Trophoblast cell (in vitro differentiated cells and primary cell): ENCODE results near the gene GPR35. TPM values are rescaled to one million over a fixed set of nuclear protein-coding genes. Genes with fewer than 3 reads are reported as not detected.
A peak's percentile ranks its signal among the peaks of the same experiment; 100 is the strongest.

Experiments
- DNase-seq, 2 donors: peaks; one replicate each; pipeline ENCODE4 v3.0.0-alpha.2; 2016
- H2AFZ ChIP-seq: 2 replicates; pipeline ENCODE4 v1.6.1; 2013; ENCODE audit warnings: low read length, moderate library complexity, mild to moderate bottlenecking; ENCODE audit not compliant: insufficient read depth, poor library complexity
- H2AK5ac ChIP-seq: 2 replicates; pipeline ENCODE4 v1.6.1; 2013; ENCODE audit warnings: mild to moderate bottlenecking, low read length
- H2BK120ac ChIP-seq: 2 replicates; pipeline ENCODE4 v1.6.1; 2013; ENCODE audit warnings: low read length, mild to moderate bottlenecking, moderate library complexity; ENCODE audit not compliant: insufficient read depth, poor library complexity
- H2BK12ac ChIP-seq: 2 replicates; pipeline ENCODE4 v1.6.1; 2013; ENCODE audit warnings: mild to moderate bottlenecking, low read length, moderate library complexity
- H2BK5ac ChIP-seq: 2 replicates; pipeline ENCODE4 v1.6.1; 2013; ENCODE audit warnings: low read length, low read depth, moderate library complexity, mild to moderate bottlenecking; ENCODE audit not compliant: poor library complexity
- H3K14ac ChIP-seq: 2 replicates; pipeline ENCODE4 v1.6.1; 2013; ENCODE audit warnings: mild to moderate bottlenecking, low read length
- H3K18ac ChIP-seq: 2 replicates; pipeline ENCODE4 v1.6.1; 2013; ENCODE audit warnings: mild to moderate bottlenecking, low read length
- H3K23ac ChIP-seq: 2 replicates; pipeline ENCODE4 v1.6.1; 2013; ENCODE audit warnings: low read length
- H3K27ac ChIP-seq: 2 replicates; pipeline ENCODE4 v1.5.1; 2013; ENCODE audit warnings: low read depth, mild to moderate bottlenecking, inconsistent platforms, low read length, moderate library complexity
- H3K27me3 ChIP-seq: 2 replicates; pipeline ENCODE4 v1.6.1; 2013; ENCODE audit warnings: inconsistent platforms, mild to moderate bottlenecking, low read length, moderate library complexity; ENCODE audit not compliant: insufficient read depth
- H3K36me3 ChIP-seq, 2 experiments: 1 replicate in 1 of 2; 2 replicates in 1 of 2; pipeline ENCODE4 v1.6.1; 2013; ENCODE audit warnings: low read length in 2 of 2, mild to moderate bottlenecking in 2 of 2, moderate library complexity in 1 of 2; ENCODE audit not compliant: insufficient read depth in 2 of 2, control insufficient read depth in 1 of 2
- H3K4ac ChIP-seq: 2 replicates; pipeline ENCODE4 v1.6.1; 2013; ENCODE audit warnings: low read depth, mild to moderate bottlenecking, low read length, moderate library complexity
- H3K4me1 ChIP-seq, 2 experiments: 1 replicate in 1 of 2; 2 replicates in 1 of 2; pipeline ENCODE4 v1.6.1; 2013; ENCODE audit warnings: low read length in 2 of 2, mild to moderate bottlenecking in 2 of 2, moderate library complexity in 1 of 2; ENCODE audit not compliant: insufficient read depth in 2 of 2, control insufficient read depth in 1 of 2
- H3K4me2 ChIP-seq: 2 replicates; pipeline ENCODE4 v1.6.1; 2013; ENCODE audit warnings: inconsistent platforms, mild to moderate bottlenecking, low read length, moderate library complexity
- H3K4me3 ChIP-seq: 2 replicates; pipeline ENCODE4 v1.5.1; 2013; ENCODE audit warnings: mild to moderate bottlenecking, low read depth, low read length, inconsistent platforms
- H3K79me1 ChIP-seq: one replicate; pipeline ENCODE4 v1.6.1; 2013; ENCODE audit warnings: low read length
- H3K79me2 ChIP-seq: 2 replicates; pipeline ENCODE4 v1.6.1; 2013; ENCODE audit warnings: low read length, mild to moderate bottlenecking; ENCODE audit not compliant: control insufficient read depth, insufficient read depth, poor library complexity
- H3K9ac ChIP-seq: 2 replicates; pipeline ENCODE4 v1.6.1; 2013; ENCODE audit warnings: mild to moderate bottlenecking, low read length
- H3K9me3 ChIP-seq: 2 replicates; pipeline ENCODE4 v1.6.1; 2013; ENCODE audit warnings: low read depth, mild to moderate bottlenecking, control low read depth, inconsistent platforms, low read length; ENCODE audit not compliant: insufficient read depth
- H4K12ac ChIP-seq: 2 replicates; pipeline ENCODE4 v1.6.1; 2013; ENCODE audit warnings: low read depth, mild to moderate bottlenecking, low read length, moderate library complexity
- H4K8ac ChIP-seq: 2 replicates; pipeline ENCODE4 v1.6.1; 2013; ENCODE audit warnings: low read depth, mild to moderate bottlenecking, low read length, moderate library complexity
- H4K91ac ChIP-seq: one replicate; pipeline ENCODE4 v1.6.1; 2013; ENCODE audit warnings: low read depth, mild to moderate bottlenecking, low read length, moderate library complexity
- WGBS: extraction: QIAGEN DNeasy Blood & Tissue Kit; methylation state at CpG from one replicate; pipeline ENCODE4 v1.1.7; 2013; ENCODE audit warnings: missing lambda C conversion rate; ENCODE audit not compliant: insufficient read length, insufficient coverage; ENCODE audit errors: extremely low coverage; 5-methylcytosine and 5-hydroxymethylcytosine counted together
- polyA plus RNA-seq: library from polyadenylated mRNA; stranded (reverse); fragments of 200-250 nt; gene quantifications from 2 replicates; pipeline ENCODE4 v1.2.3, GENCODE V29; 2013

The GPR35 gene, protein sequence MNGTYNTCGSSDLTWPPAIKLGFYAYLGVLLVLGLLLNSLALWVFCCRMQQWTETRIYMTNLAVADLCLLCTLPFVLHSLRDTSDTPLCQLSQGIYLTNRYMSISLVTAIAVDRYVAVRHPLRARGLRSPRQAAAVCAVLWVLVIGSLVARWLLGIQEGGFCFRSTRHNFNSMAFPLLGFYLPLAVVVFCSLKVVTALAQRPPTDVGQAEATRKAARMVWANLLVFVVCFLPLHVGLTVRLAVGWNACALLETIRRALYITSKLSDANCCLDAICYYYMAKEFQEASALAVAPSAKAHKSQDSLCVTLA
- 0.68 and 0.96 TPM in 2 replicates for polyA plus RNA-seq

DNA sequence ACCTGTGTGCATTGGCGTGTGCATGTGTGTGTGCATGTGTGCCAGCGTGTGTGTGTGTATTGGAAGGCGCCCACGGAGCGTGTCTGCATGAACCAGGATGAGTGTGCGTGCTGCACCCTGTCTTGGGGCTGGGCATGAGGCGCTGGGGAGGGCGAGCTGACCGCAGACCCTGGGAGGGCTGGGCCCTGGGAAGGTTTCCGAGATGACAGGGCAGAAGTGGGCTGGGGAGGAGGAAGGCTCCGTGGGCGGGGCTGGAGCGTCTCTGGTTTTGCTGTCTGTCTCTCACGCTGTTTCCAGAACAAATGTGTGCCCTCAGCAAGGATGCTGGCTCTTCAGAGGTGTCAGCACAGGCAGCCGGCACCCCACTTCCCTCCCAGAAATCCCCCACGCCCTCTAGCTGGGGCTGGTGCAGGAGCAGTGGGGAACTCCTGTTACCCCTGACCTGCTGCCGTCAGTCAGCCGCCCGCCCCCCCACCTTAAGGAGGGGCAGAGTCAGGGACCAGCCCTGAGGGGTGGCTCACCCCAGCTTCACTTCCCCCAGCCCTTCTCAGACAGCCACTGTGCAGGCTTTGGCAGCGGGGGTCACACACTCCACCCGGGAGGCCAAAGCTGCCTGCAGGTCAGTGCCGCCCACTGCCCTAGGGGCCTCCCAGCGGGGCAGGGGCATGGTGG lies at the start of gene GPR35:
Gene GPR35, plus strand, starts transcription at position 531 of the 672 bp plus-strand sequence. CDS start 4,473 bp downstream, outside the sequence.
- Histone ChIP-seq H2BK5ac (no peak within 1 kb of the TSS), H4K12ac (no peak within 1 kb of the TSS), H3K18ac (no peak within 1 kb of the TSS), H3K23ac (no peak within 1 kb of the TSS), H4K8ac (no peak within 1 kb of the TSS), H3K4me3 (peak within 1 kb of the TSS; percentile 16), H4K91ac (no peak within 1 kb of the TSS), H3K9ac (no peak within 1 kb of the TSS), H3K27me3 (no peaks in the 10 kb centered on the region), H3K4me1 (no peaks in the 10 kb centered on the region), H3K36me3 (no peaks in the 10 kb centered on the region), H3K9me3 (peaks cover 13% of the 10 kb centered on the region), H2BK120ac (no peak within 1 kb of the TSS), H2AFZ (no peak within 1 kb of the TSS), H3K4ac (no peak within 1 kb of the TSS), H2BK12ac (no peak within 1 kb of the TSS), H3K79me1 (no peaks in the 10 kb centered on the region), H3K4me2 (no peak within 1 kb of the TSS), H3K14ac (no peak within 1 kb of the TSS), H3K27ac (no peak within 1 kb of the TSS), H3K79me2 (no peaks in the 10 kb centered on the region), H2AK5ac (no peak within 1 kb of the TSS)
- no CpG with 5 or more reads among the region's 23 CpGs for WGBS
- peak; percentile 26 to 42 for DNase-seq

- Histone ChIP-seq H3K14ac (no peak overlapping the region), H3K27me3 (no peaks in the 10 kb centered on the region), H3K4ac (no peak overlapping the region), H3K4me1 (peaks cover 10 to 13% of the 10 kb centered on the region in 2 experiments), H4K8ac (no peak overlapping the region), H3K79me2 (no peaks in the 10 kb centered on the region), H3K79me1 (no peaks in the 10 kb centered on the region), H2AFZ (no peak overlapping the region), H3K4me2 (no peak overlapping the region), H3K18ac (no peak overlapping the region), H3K9ac (no peak overlapping the region), H2BK5ac (no peak overlapping the region), H3K27ac (no peak overlapping the region), H3K9me3 (peaks cover 2% of the 10 kb centered on the region), H2AK5ac (no peak overlapping the region), H3K23ac (no peak overlapping the region), H2BK120ac (no peak overlapping the region), H3K36me3 (peaks cover 44 to 50% of the 10 kb centered on the region in 2 experiments), H2BK12ac (no peak overlapping the region), H4K91ac (no peak overlapping the region), H3K4me3 (no peak overlapping the region), H4K12ac (no peak overlapping the region)
- no CpG with 5 or more reads among the region's 6 CpGs for WGBS
- no peak for DNase-seq
Measured at GRCh38 chr2:240576036-240576435, 49.2 kb upstream of the GPR35 start.

- Histone ChIP-seq H3K9ac (no peak overlapping the region), H2AK5ac (no peak overlapping the region), H3K23ac (no peak overlapping the region), H3K4me1 (peaks cover 10 to 13% of the 10 kb centered on the region in 2 experiments), H2AFZ (no peak overlapping the region), H3K27ac (no peak overlapping the region), H3K9me3 (peaks cover 2% of the 10 kb centered on the region), H4K91ac (no peak overlapping the region), H3K27me3 (no peaks in the 10 kb centered on the region), H2BK12ac (no peak overlapping the region), H3K4me3 (no peak overlapping the region), H4K12ac (no peak overlapping the region), H3K18ac (no peak overlapping the region), H3K79me1 (no peaks in the 10 kb centered on the region), H3K4ac (no peak overlapping the region), H2BK120ac (no peak overlapping the region), H3K79me2 (no peaks in the 10 kb centered on the region), H4K8ac (no peak overlapping the region), H3K36me3 (peaks cover 44 to 50% of the 10 kb centered on the region in 2 experiments), H3K14ac (no peak overlapping the region), H2BK5ac (no peak overlapping the region), H3K4me2 (no peak overlapping the region)
- no peak for DNase-seq
- WGBS = no CpG with 5 or more reads among the region's 32 CpGs
Measured at GRCh38 chr2:240576436-240577205, 48.7 kb upstream of the GPR35 start.

DNA sequence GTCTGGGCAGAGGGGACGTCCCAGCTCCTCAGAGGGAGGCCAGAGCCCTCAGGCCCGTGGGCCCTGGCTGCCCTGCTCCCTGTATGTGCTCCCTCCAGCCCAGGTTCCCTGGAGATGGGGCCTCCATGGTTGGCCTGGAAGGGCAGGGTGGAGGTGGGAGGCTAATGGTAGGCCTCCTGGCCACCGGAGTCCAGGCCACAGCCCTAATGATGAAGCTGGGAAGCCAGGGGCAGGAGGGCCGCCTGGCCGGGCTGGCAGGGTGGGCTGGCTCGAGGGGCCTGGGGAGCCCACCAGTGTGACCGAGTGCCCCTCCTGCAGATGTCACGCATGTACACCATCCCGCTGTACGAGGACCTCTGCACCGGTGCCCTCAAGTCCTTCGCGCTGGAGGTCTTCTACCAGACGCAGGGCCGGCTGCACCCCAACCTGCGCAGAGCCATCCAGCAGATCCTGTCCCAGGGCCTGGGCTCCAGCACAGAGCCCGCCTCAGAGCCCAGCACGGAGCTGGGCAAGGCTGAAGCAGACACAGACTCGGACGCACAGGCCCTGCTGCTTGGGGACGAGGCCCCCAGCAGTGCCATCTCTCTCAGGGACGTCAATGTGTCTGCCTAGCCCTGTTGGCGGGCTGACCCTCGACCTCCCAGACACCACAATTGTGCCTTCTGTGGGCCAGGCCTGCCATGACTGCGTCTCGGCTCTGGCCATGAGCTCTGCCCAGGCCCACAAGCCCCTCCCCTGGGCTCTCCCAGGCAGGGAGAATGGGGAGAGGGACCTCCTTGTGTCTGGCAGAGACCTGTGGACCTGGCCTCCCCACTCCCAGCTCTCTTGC lies 47.8 kb upstream of the GPR35 start:
- WGBS = no CpG with 5 or more reads among the region's 26 CpGs

More for the DNA sequence above, 47.8 kb upstream of the GPR35 start:
- Histone ChIP-seq H3K4me1 (peaks cover 13 to 14% of the 10 kb centered on the region in 2 experiments), H2BK12ac (no peak overlapping the region), H3K36me3 (peaks cover 41 to 47% of the 10 kb centered on the region in 2 experiments), H3K9ac (no peak overlapping the region), H3K27me3 (no peaks in the 10 kb centered on the region), H4K12ac (no peak overlapping the region), H3K18ac (no peak overlapping the region), H3K79me1 (no peaks in the 10 kb centered on the region), H3K79me2 (no peaks in the 10 kb centered on the region), H3K9me3 (peaks cover 2% of the 10 kb centered on the region), H2BK120ac (no peak overlapping the region), H3K27ac (no peak overlapping the region), H3K4me2 (no peak overlapping the region), H3K23ac (no peak overlapping the region), H2AK5ac (no peak overlapping the region), H4K91ac (no peak overlapping the region), H2AFZ (no peak overlapping the region), H2BK5ac (no peak overlapping the region), H3K4ac (no peak overlapping the region), H4K8ac (no peak overlapping the region), H3K14ac (no peak overlapping the region), H3K4me3 (no peak overlapping the region)
- no peak for DNase-seq
